ENCODE measurements around the gene MEF2C. TPM values are rescaled to one million over a fixed set of nuclear protein-coding genes. Genes with fewer than 3 reads are reported as not detected.
"Not testable (repeated sequence)": the region's sequence is repeated elsewhere in the genome, so short reads cannot be mapped to it uniquely, and the experiment has no call there.

The MEF2C gene
- polyA plus RNA-seq, 1 donor, result 1,127 TPM

DNA sequence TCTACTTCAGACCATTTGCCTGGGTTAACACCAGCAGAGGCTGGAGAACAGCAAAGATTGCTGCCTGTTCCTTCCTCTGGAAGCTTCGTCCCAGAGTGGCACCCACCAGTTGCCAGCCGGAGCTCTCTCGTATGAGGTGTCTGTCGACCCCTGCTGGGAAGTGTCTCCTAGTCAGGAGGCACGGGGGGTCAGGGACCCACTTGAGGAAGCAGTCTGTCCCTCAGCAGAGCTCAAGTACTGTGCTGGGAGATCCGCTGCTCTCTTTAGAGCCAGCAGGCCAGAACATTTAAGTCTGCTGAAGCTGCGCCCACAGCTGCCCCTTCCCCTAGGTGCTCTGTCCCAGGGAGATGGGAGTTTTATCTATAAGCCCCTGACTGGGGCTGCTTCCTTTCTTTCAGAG lies 84.1 kb downstream of the MEF2C start:
- not testable (repeated sequence) for DNase-seq

DNA sequence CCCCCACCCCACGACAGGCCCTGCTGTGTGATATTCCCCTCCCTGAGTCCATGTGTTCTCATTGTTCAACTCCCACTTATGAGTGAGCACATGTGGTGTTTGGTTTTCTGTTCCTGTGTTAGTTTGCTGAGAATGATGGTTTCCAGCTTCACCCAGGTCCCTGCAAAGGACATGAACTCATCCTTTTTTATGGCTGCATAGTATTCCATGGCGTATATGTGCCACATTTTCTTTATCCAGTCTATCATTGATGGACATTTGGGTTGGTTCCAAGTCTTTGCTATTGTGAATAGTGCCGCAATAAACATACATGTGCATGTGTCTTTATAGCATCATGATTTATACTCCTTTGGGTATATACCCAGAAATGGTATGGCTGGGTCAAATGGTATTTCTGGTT lies 89.2 kb downstream of the MEF2C start:
- not testable (repeated sequence) for DNase-seq

DNA sequence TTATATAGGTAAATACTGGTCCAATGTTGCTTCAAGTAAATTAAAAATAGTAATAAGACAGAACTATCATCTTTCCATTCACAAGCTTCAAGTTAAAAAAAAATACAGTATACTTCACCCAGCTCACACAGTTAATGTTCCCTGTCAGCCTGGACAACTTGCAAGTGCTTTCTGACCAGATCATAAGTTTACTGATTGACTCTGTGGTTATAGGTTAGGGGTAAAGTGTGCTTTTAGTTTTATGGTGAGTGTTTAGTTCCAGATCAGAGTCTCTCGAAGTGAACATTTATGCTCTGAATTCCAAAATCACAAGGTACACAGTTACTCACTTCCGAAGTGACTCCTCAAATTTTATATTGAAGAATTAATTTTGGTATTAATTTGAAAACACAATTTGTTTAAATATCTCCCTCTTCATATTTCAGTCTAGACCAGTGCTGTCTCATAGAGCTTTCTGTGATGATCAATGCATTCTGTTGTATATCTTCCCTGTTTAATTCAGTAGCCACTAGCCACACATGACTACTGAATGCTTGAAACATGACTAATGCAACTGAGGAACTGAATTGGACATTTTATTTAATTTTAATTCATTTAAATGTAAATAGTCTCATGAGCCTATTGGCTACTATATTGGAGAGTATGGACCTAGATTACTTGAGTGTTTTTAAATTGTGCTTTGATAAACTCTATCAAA lies 90.7 kb downstream of the MEF2C start:
- DNase-seq, result no peak

DNA sequence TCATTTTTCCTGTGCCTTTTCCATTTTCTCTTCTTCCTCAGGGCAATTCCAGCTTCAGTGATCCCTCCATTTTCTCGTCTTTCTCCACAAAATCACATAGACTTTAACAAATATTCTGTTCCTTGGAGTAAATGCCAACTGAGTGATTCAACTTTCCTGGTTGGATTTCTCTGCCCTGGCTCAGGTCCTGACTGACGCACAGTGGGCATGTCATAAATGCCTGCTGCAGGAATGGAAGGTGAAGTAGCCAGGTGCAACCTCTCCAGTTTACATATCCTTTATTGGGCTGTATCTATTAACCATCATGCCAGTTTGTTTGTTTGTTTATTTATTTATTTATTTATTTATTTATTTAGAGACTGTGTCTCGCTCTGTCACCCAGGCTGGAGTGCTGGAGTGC lies 95.1 kb downstream of the MEF2C start:
- no peak for DNase-seq

DNA sequence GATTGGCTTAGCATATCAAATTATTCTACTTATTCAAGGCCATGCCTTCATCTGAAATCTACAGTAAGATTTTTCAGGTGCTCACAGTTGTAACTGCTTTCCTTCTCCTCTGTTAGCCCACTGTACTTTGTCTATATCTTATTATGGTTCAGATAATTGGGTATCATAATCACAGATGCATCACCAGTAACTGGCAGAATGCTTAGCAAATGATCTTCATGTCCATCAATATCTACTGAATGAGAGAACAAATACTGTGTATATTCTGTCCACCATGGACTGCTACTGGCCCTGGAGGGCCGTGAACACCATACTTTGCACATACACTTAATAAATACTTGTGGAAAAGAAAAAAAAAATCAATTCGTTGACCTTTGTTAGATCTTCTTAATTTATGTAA lies 96.2 kb downstream of the MEF2C start:
- DNase-seq, result no peak

DNA sequence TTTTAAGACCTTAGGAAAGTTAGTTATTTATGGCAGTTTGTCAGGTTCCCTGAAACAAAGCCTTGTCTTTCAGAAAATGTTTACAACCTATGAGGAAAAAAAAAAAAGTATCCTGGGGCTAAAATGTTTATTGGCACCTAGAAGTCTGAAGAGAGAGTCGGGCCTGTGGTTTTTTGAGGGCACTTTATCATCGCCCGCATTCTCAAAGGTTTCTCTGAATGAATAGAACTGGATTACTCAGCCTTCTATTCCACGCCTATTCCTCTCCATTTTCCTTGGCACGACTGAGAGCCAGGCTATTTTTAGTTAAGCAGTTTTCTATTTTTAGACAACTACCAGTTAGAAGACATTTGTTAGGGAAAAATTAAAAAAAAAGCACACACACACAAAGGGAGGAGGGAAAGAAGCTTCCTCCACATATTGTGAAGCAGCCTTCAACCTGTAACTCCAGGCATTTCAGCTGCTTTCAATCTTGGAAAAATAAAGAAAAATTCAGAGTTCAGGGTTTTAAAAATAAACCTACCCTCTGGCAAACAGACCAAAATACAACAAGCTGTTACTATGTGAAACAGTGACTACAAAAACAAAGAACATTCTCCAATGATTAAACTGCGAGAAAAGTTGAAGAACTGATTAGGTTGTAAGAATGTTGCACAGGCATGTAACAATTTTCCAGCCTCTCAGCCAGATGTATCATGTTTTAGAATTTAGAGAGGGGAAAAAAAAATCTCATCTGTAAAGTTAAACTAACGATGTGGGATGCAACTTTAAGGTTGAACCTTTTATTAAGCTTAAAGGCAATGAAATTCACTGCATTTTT lies 97.0 kb downstream of the MEF2C start:
- peak; percentile 76 for DNase-seq

DNA sequence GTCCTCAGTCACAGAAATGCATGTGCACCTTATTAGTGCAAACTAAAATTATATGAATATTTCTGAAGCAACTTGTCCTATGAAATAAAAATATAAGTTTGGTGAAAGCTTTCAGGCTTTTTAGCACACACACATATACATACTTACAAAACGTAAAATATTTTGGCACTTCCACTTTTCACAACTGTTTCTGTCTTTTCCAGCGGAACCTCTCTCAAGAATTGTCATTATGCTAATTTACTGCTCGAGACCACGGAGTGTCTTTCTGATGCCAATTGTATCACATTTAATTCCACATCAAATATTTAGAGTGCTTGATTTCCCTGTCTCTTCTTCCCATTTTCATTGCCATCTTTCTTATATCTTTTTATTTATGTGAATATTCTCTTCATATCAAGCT lies 100.4 kb downstream of the MEF2C start:
- DNase-seq, result no peak

DNA sequence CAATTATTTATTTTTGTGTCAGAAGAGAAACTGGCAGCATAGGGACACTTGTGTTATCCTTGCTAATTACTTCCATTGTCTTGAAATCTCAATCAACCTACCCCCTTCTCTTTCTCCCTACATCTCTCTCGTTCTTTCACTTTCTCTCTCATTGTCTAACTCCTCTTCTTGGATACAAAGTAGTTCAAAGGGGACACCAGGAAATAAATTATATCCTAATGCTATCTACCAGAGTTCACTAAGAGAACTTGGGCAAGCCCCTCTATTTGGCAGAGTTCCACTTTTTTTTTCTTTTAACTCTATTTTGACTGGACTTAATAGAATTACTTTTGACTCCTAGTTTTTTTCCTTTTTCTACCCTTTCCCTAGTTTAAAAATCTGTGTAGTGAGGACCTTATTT lies 102.2 kb downstream of the MEF2C start:
- no peak for DNase-seq

DNA sequence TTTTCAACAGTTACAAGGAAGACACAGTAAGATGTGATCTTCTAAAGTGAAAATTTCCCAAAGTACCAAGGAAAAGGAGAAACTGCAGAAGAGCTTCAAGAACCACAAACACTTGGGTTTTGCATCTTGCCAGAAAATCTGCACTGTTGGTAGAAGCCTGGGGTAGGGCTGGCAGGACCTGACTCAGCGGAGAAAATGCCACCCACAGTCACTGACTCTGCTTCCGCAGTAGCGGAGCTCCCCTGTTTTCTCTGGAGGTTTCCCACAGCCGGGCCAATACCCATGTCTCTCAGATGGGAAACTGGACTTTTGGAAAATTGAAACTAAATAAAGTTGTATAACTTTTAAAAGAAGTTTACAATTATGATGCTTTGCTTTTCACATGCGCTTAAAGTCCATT lies 104.2 kb downstream of the MEF2C start:
- DNase-seq, result no peak

DNA sequence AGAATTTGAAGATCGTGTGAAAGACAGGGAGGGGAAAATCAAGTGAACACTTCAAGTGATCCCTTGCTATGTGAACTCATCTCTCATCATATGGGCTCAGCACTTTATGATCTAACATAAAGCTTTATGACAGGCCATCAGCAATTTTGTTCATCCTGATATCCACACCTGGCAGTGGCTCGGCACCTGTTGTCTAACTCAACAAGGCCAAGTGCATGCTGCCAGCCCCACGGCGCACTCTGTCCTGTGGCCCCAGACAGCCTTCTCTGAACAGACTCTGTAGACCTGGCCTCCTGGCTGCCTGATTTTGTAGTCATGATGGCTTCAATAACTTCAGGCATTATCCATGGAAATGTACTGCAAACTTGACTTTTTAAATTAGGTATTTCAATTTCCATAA lies 106.3 kb downstream of the MEF2C start:
- DNase-seq, result no peak

DNA sequence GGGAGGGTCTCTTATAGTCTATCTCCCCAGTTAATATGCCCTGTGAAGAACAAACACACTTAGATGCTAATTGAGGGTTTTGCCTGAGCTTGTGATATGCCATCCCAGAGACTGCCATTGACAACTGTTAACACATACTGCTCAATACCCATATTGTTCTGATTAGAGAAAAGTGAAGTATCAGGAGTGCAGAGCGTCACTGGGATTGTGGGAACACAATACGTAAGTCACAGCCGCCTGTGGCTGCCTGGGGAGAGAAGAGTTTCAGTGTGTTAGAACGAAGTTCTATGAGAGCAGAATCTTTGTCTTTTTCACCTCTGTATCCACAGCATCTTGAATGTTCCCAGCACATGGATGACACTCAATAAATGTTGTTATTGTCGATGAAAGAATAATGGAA lies 110.2 kb downstream of the MEF2C start:
- no peak for DNase-seq

DNA sequence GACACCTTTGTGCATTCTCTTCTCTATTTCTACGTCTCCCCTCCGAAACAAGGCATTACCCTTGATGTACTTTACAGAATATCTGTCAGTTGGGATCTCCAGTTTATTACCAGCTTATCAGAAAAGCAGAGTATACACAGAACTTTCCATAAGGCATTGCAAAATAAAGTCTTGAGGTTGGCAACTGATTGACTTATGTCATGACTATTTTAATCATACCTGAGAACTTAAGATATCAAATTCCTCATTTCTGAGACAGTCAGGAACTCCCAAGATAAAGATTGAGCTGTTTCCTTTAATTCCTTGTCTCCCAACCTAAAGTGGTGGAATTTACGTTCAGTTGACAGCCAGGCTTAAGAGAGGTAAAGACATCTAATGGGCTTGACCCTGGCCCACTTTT lies 110.9 kb downstream of the MEF2C start:
- DNase-seq, result no peak

DNA sequence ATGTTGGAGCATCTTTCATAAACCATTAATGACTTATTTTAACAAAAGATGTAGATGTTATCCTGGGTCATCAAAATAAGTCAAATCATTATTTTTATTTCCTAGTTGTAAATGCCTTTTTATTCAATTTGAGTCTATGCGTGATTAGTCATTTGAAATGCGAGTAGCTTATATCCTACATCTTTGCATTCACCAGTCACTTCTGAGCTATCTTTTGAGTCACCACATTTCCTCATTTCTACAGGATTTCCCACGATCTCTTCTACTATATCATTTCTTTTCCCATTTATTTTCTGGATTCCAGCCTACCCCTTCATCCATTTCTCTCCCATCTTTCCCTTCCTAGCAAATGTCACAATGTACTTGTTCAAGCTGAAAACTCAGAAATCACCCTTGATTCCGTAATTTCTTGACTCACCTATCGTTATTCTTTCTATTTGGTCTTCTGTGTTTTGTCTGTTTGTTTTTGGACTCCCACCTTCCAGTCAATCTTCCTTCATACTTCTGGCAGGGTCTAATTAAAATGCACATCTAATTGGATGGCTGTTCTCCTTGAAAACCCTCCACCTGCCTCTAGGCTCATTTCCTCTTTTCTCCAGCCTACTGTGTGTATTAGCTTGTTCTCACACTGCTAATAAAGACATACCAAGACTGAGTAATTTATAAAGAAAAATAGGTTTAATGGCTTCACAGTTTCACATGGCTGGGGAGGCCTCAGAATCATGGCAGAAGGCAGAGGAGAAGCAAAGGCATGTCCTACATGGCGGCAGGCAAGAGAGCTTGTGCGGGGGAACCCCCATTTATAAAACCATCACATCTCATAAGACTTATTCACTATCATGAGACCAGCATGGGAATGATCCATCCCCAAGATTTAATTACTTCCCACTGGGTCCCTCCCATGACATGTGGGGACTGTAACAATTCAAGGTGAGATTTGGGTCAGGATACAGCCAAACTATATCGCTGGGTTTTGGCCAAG lies 112.4 kb downstream of the MEF2C start:
- DNase-seq, result no peak

DNA sequence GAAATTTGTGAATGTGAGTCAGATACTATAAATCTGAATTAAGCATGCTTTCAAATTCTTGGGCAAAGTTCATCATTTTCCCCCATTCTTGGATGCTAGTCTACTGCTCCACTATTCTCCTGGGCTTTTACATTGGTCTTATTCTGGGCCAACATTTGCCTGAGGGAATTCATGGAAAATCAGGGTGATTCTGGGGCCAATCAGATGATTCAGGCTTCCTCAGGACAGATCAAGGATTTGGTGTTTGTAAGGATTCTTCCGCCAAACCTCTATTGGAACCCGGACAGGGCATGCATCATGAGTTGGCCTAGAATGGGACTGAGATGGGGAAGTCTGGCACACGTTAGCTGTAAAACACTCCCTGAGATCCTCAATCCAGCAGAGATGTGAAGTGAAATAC lies 113.8 kb downstream of the MEF2C start:
- peak; percentile 66 for DNase-seq

DNA sequence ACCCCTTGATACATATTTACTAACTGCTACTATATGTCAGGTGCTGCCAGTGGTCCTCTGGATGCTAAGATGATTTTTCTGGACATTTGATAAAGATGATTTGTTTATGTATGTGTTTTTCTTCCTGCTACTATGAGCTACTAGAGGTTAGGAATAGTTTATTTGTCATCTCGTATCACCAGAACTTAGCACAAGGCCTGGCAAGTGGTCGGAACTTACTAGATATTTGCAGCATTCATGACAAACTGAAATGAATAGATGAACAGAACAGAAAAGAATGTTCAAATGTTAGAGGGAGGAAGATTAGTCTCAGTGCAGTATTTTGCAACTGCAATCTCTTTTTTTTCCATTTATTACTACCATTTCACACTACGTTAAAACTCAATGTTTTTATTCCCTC lies 114.6 kb downstream of the MEF2C start:
- DNase-seq, result no peak

DNA sequence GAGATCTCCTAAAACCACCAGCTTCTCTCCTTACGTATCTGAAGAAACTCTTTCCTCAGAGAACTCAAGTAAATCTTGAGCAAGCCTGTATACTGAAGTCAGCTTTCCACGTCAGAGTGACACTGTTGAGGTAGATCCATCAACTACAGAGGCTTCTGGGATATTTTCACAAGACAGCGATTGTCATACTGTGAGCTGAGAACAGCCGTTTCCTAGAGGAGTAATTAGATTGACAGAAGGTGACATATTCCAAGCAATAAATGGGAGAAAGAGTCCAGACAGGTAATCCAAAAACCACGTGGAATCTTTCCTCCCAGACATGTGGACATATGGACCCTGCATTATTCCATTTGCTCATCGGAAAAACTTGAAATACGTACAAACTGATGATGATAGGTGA lies 117.2 kb downstream of the MEF2C start:
- no peak for DNase-seq

DNA sequence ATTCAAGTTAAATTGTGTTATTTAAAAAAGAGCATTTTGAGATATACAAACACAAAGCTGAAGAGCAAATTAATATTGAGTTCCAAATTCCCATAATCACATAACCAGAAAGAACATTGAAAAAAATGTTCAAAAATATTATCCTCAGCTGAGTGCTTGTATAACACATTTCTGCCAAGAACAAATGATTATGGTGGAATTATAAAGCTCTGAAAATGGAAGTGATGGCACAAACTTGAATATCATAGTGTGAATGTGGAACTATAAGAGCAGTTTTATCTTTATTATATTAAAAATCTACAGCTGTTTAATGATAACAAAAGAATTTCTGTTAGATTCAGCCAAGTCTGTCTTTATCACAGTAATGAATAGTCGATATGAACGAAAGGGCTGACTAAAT lies 117.8 kb downstream of the MEF2C start:
- no peak for DNase-seq

DNA sequence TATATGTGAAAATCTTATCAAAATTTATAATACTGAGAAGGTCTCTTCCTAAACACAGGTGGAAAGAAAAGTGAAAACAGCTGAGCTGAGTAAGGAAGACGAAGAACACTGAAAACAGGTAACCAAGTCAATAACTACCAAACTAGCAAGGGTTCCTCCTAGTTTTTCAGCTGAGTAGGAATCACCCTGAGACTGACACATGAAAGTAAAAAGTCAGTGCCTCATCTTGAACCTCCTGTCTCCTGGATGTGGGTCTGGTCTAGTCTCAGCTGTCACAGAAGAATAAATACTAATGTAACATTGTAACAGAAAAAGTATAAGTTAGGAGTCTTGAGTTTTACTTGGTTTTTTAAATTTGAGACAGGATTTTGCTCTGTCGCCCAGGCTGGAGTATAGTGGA lies 121.0 kb downstream of the MEF2C start:
- no peak for DNase-seq

DNA sequence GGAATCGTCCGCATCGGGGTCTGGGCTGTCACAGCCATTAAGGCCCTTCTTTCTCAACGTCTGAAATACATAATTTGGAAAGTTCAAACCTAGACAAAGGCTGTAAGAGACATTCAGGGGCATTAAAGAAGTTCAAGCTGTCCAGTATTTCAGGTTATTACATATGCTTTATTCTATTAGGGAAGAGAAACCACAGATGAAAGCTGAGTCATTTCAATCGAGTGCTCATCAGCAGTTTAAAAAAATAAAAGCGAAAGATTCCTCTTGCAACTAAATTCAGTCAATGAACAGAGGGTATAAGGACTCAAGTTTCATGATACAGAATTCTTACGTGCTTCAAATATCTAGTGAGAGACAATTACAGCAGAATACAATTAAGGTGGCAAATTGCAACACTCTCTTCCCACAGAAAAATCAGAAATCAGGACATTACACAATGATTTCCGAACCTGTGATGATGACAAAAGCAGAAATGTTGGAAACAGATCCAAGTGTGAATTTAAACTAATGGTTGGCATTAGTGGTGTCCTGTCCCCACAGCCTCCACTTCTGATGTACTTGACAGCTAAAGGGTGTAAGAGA lies 121.6 kb downstream of the MEF2C start:
- DNase-seq, result no peak

DNA sequence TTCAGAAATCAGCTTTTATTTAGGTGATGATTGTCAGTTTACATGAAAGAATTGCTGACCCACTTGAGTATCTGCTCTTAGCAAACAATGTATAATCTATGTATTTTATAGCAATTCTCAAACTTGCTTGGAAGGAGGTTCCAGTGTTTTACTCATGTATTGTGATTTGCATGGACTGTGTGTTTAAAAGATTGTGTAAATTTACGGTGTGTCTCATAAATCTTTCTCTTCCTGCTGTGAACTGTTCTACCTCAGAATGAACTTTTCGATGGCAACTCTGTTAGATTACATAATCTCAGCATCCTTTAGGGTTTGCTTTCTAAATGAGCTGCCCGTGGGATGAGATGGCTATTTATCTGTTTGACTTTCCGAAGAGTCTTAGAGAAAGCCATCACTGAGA lies 122.5 kb downstream of the MEF2C start:
- no peak for DNase-seq

DNA sequence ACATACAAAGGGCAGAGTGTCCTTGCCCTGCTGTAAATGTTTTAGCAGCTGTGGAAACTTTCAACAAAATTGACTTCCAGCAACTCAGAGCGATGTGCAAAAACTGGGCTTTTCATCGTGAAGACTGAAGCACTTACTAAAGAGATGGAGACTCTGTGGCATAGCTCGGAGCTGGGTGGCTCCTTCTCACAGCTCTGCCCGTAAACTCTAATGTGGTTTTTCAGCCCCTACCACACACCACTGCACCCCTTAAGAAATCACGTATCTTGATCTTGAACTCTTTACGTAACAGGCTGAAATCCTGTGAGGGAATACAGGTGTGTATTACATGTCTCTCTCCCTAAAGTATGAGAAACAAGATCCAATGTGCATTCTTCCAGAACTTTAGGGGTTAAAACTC lies 124.4 kb downstream of the MEF2C start:
- no peak for DNase-seq

DNA sequence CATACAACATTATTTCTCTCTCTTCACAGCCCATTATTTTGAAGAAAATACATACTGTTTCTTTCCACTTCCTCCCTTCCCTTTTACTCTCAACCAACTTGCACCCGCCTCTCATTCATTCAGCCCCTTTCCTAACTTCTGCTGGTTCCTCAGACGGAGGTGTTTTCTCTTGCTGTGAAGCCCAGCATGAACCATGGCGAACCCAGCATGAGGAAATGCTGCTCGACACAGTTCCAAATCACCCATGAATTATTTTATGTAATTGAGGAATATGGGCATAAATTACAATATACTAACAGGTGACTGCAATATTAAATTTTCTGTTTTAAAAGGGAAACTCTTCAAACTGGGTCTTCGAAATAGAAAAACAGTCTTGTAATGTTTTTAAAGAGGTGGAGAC lies 124.8 kb downstream of the MEF2C start:
- DNase-seq, result no peak

DNA sequence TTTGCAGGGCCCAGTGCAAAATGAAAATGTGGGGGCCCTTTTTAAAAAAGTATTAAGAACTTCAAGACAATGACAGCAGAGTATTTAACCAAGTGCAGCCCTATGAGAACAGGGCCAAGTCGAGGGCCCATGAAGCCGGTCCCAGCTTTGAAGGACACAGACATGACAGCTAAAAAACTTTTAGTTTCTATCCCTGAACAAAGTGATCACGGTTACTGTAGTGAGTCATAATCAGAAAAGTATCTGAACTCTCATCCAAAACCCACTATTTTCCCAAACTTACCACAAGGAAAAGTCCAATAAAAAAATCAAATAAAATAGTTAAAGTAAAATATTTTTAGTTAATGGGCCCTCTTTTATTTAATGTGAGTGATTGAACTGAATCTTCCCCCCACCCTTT lies 126.0 kb downstream of the MEF2C start:
- no peak for DNase-seq
